Central memory CD8-positive, alpha-beta T cell (primary cell): ENCODE measurements around the gene MGME1.
A peak's percentile ranks its signal among the peaks of the same experiment; 100 is the strongest.

Source experiments
- ATAC-seq: fragments of 150-1000 bp; cut with Tn5 transposase; replicated peaks from 2 replicates; pipeline ENCODE4 v1.10.0; 2022; ENCODE audit warnings: mild to moderate bottlenecking, moderate FRiP score, moderate number of reproducible peaks; ENCODE audit not compliant: poor library complexity, severe bottlenecking; ENCODE audit errors: extremely low read depth
- DNase-seq, 2 donors: peaks; one replicate each; pipeline ENCODE4 v3.0.0; 2021; ENCODE audit warnings: low spot score in 2 of 2
- H3K27ac Mint-ChIP-seq: one replicate; pipeline ENCODE4 v1.8.0; 2022; ENCODE audit warnings: low read depth, mild to moderate bottlenecking, moderate library complexity, mixed read lengths
- H3K27me3 Mint-ChIP-seq: one replicate; pipeline ENCODE4 v1.8.0; 2022; ENCODE audit warnings: mixed read lengths
- H3K36me3 Mint-ChIP-seq: one replicate; pipeline ENCODE4 v1.8.0; 2022; ENCODE audit warnings: mild to moderate bottlenecking, moderate library complexity, mixed read lengths; ENCODE audit not compliant: insufficient read depth
- H3K4me1 Mint-ChIP-seq: one replicate; pipeline ENCODE4 v1.8.0; 2022; ENCODE audit warnings: mixed read lengths
- H3K4me3 Mint-ChIP-seq: one replicate; pipeline ENCODE4 v1.8.0; 2022; ENCODE audit warnings: mild to moderate bottlenecking, moderate library complexity, mixed read lengths
- H3K9me3 Mint-ChIP-seq: one replicate; pipeline ENCODE4 v1.8.0; 2022; ENCODE audit warnings: mixed read lengths

MGME1 gene, protein sequence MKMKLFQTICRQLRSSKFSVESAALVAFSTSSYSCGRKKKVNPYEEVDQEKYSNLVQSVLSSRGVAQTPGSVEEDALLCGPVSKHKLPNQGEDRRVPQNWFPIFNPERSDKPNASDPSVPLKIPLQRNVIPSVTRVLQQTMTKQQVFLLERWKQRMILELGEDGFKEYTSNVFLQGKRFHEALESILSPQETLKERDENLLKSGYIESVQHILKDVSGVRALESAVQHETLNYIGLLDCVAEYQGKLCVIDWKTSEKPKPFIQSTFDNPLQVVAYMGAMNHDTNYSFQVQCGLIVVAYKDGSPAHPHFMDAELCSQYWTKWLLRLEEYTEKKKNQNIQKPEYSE

DNA sequence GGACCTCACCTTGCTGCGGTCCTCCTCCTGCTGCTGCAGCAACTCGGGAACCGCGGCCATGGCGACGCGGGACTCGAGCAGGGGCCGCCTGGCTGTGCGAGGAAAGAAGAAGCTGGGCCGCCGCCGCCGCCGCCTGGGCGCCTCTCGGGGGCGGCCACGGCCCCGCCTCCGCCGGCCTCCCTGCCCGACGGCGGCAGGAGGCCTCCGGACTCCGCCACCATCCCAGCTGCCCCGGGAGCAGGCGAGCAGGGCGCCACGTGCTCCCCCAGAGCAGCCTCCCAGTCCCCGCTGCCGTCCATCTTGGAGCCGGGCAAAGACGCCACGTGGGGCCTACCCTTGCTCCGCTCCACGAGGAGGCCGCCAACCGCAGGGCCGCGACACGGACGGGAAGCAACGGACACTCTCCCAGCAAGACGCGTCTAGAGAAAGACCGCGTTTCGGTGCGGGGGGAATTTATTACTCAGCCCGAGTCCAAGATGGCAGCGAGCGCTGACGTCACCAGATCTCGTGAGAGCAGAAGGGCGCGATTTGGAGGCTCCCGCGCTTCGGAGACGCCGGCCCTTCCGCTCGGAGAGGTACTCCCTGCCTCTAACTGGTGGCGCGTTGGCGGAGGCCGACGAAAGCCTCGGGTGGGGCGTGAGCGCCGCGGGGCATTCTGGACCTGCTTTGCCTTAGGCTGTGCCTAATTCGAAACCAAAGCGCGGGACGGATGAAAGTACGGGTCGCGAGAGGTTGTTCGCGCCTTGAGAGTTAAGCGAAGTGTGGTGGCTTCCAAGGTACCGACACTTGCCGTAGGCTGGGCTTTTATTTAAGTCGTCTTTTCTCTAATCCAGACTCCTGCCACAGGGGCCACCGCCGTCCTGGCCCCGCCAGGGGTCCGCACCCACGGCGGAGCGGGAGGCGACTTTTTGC, at the start of gene MGME1, which contains the start of gene SNX5:
Gene MGME1 (plus strand): TSS at position 653 of the 912 bp plus-strand sequence. CDS start 842 bp downstream, outside the sequence.
Gene SNX5 (minus strand): TSS at position 429 of the 912 bp plus-strand sequence. CDS start 369 bp downstream, at position 60.
- Mint-ChIP-seq H3K4me1 (peaks cover 78% of the 10 kb centered on the region), H3K27me3 (no peaks in the 10 kb centered on the region), H3K27ac (peak within 1 kb of the TSS; percentile 93), H3K9me3 (no peaks in the 10 kb centered on the region), H3K4me3 (peak within 1 kb of the TSS; percentile 92), H3K36me3 (peaks cover 20% of the 10 kb centered on the region)
- ATAC-seq (peak; percentile 93), DNase-seq (peak; percentile 98)

DNA sequence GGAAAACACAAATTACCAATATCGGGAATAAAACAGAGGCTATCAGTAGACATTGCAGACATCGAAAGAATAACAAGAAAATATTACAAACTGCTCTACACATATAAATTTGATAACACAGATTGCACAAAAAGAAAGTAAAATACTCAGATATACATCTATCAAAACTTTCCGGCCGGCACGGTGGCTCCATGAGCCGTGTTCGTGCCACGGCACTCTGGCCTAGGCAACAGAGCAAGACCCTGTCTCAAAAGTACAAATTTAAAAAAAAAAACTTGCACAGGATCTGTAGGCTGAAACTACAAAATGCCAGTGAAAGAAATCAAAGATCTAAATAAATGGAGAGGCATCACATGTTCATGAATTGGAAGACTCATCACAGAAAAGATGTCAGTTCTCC, 49.7 kb upstream of the MGME1 start:
- Mint-ChIP-seq H3K9me3 (no peaks in the 10 kb centered on the region), H3K4me1 (no peaks in the 10 kb centered on the region), H3K27ac (peak overlapping the region; percentile 25), H3K27me3 (peaks cover 10% of the 10 kb centered on the region), H3K4me3 (no peak overlapping the region), H3K36me3 (no peaks in the 10 kb centered on the region)
- DNase-seq (no peak), ATAC-seq (no peak)

DNA sequence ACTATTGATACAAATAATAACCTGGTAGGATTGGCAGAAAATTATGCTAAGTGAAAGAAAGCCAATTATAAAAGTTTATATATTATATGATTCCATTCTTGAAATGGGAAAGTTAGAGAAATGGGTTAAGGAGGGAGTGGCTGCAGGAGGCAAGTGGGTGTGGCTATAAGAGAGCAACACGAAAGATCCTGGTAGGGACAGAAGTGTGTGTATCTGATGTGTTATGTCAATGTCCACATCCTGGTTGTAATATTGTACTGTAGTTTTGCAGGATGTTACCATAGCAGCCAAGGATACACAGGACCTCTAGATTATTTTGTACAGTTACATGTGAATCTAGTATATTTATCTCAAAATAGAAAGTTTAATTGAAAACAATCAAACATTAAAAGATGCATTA, 47.0 kb upstream of the MGME1 start:
- Mint-ChIP-seq H3K4me1 (no peaks in the 10 kb centered on the region), H3K4me3 (no peak overlapping the region), H3K27ac (peak overlapping the region; percentile 35), H3K9me3 (no peaks in the 10 kb centered on the region), H3K36me3 (no peaks in the 10 kb centered on the region), H3K27me3 (peaks cover 6% of the 10 kb centered on the region)
- ATAC-seq = no peak
- DNase-seq = no peak

DNA sequence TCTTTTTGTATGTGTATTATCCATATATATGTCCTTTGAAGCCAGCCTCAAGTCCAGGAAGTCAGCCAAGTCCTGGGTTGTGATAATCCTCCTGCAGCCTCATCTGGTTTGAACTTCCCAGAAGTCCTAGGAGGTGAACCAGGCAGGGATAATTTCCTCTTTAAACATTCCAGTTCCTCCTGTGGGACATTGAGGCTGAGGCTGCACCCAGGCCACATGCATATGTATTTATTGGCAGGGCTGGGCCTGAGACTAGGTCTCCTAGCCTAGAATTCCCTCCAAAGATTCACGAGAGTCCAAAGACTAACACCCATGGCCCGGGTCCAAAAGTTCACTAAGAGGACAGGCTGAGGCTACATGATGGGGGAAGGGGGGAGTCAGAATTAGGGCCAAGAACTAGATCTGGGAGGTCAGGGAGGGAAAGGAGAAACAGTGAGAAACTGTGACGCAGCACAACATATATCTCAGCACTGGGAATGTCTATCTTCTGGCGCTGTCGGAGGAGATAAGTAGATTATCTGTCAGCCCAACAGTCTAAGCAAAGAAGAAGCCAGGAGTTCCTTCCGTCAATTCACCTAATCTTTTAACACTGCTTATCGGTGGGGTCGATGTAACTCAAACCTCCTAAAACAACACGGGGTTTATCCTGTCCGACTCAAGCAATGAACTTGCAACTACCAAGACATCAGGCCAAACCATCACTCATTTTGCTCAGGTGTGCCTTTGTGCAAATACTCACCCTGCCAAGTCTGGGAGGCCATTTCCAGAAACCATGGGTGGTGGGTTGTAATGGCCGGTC, 43.5 kb upstream of the MGME1 start:
- peaks cover 32% of the 10 kb centered on the region for H3K27me3 Mint-ChIP-seq
- DNase-seq = no peak
- no peak overlapping the region for H3K27ac Mint-ChIP-seq
- no peak for ATAC-seq
- H3K4me1 Mint-ChIP-seq = no peaks in the 10 kb centered on the region
- no peaks in the 10 kb centered on the region for H3K9me3 Mint-ChIP-seq
- no peak overlapping the region for H3K4me3 Mint-ChIP-seq
- H3K36me3 Mint-ChIP-seq = no peaks in the 10 kb centered on the region

DNA sequence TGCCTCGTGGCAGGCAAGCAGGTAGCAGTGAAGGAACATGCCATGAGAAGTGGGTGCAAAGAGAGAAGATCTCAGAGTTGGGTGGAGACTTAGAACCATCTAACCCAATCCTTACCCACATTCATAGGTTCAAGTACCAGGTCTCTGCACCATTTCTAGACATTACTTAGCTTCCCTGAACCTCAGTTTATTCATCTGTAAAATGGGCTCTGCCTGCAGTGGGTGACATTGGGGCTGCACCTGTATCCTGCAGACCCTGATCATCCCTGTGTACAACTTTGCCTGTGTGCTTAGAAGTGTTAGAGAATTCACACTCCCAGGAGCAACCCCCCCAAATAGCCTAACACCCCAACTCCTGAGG, 42.9 kb upstream of the MGME1 start:
- Mint-ChIP-seq H3K4me1 (no peaks in the 10 kb centered on the region), H3K36me3 (no peaks in the 10 kb centered on the region), H3K27me3 (peaks cover 35% of the 10 kb centered on the region), H3K9me3 (no peaks in the 10 kb centered on the region), H3K4me3 (no peak overlapping the region), H3K27ac (no peak overlapping the region)
- DNase-seq = no peak
- ATAC-seq = no peak

DNA sequence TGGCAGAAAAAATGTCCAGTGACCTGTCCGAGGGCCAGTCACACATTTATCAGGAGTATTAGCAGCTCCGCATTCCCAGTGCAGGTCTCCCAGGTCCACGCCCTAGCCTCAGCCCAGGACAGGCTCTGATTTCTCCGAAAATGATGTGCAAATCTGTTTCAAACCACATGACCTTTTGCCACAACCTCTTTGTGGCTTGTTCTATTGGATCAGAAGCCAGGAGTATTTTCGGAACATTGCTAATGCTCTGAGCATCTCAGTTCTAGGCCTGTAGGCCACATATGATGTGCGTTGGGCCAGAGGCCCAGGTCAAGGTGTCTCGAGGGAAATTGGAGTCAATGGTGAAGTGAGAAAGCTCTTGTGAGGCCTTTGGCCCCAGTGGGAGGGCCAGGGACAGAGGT, 40.6 kb upstream of the MGME1 start:
- ATAC-seq = no peak
- Mint-ChIP-seq H3K9me3 (no peaks in the 10 kb centered on the region), H3K27ac (no peak overlapping the region), H3K27me3 (peaks cover 45% of the 10 kb centered on the region), H3K4me3 (no peak overlapping the region), H3K36me3 (no peaks in the 10 kb centered on the region), H3K4me1 (no peaks in the 10 kb centered on the region)
- DNase-seq = no peak

DNA sequence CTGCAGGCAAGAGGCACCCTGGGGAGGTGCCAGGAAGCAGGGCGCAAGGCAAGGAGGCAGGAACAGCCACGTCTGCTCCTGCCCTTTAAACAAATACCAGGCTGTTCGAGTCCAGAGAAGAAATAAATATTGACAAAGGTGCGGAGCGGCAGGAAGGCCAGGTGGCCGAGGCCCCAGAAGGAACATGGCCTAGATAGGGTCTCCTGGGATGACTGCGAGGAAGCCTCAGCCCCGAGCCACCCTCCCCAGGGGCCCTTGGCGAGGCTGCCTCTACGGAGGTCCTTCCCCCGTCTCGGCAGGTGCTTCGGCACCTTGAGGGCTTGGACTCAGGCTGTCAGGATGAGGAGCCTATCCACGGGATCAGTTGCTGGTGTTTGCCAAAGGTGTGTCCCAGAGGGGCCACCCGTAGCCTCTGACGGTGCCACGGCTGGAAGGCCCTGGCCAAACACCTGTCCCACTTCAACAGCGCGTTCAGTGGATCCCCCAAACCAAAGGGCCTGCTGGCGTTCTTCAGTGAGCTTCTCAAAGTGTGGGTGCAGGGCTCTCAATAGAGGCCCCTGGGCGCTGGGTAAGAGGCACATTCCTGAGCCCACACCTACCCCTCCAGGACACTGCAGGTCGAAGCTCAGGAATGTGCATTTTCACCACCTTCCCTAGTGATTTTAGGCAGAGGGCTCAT, 40.0 kb upstream of the MGME1 start:
- Mint-ChIP-seq H3K27ac (no peak overlapping the region), H3K27me3 (peaks cover 45% of the 10 kb centered on the region), H3K36me3 (no peaks in the 10 kb centered on the region), H3K4me3 (no peak overlapping the region), H3K4me1 (no peaks in the 10 kb centered on the region), H3K9me3 (no peaks in the 10 kb centered on the region)
- ATAC-seq (no peak), DNase-seq (no peak)

DNA sequence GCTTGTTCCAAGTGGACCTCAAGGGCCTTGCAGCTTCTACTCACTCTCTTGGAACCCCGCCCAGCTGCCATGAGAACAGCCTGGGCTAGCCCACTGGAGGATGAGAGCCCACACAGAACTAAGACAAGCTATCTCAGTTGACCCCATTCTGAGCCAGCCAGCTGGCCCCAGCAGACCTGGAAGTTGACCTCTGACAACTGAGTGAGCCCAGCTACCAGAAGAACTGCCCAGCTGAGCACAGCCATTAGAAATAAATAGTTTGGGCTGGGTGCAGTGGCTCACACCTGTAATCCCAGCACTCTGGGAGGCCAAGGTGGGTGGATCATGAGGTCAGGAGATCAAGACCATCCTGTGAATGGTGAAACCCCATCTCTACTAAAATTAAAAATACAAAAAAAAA, 37.3 kb upstream of the MGME1 start:
- Mint-ChIP-seq H3K27ac (no peak overlapping the region), H3K36me3 (no peaks in the 10 kb centered on the region), H3K4me1 (no peaks in the 10 kb centered on the region), H3K9me3 (no peaks in the 10 kb centered on the region), H3K4me3 (no peak overlapping the region), H3K27me3 (peaks cover 42% of the 10 kb centered on the region)
- no peak for ATAC-seq
- DNase-seq = no peak

DNA sequence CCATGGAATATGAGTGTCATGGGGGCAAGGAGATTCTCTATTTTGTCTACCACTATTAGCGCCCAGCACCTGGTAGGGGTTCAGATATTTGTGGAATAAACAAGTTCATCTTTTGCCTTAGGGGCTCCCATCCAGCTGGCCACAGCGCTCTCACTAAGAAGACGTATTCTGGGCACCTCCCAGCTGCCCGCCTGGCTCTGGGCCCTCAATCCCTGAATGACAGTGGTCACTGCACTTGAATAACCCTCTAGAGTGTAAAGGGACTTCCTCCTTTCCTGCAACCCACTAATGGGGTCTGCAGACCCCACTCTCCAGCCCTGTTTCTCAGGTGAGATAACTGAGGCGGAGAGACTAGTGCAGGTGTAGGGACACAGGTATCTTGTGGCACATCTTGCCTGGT, 36.4 kb upstream of the MGME1 start:
- no peak for DNase-seq
- Mint-ChIP-seq H3K4me3 (no peak overlapping the region), H3K36me3 (no peaks in the 10 kb centered on the region), H3K9me3 (no peaks in the 10 kb centered on the region), H3K27me3 (peaks cover 33% of the 10 kb centered on the region), H3K4me1 (no peaks in the 10 kb centered on the region), H3K27ac (no peak overlapping the region)
- no peak for ATAC-seq

DNA sequence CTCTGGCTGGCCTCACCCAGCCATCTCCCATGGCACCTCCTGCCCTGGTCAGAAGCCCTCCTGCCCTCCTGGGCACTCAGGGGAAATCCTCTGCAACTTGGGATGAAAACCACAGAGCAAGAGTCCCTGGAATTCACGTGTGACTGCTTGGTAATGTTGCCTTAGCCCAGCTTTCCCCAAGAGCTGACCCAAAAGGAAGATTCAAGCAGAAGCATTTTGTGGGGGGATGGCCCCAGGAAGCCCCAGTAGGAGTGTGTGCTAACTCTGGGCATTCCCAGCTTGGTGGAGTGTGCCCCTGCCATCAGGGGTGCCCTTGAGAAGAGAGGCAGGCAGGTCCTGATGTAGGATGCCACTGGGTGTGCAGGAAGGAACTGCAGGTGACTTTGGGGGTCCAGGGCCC, 35.7 kb upstream of the MGME1 start:
- Mint-ChIP-seq H3K4me1 (no peaks in the 10 kb centered on the region), H3K4me3 (no peak overlapping the region), H3K9me3 (no peaks in the 10 kb centered on the region), H3K36me3 (no peaks in the 10 kb centered on the region), H3K27ac (no peak overlapping the region), H3K27me3 (peaks cover 30% of the 10 kb centered on the region)
- DNase-seq (no peak), ATAC-seq (no peak)

DNA sequence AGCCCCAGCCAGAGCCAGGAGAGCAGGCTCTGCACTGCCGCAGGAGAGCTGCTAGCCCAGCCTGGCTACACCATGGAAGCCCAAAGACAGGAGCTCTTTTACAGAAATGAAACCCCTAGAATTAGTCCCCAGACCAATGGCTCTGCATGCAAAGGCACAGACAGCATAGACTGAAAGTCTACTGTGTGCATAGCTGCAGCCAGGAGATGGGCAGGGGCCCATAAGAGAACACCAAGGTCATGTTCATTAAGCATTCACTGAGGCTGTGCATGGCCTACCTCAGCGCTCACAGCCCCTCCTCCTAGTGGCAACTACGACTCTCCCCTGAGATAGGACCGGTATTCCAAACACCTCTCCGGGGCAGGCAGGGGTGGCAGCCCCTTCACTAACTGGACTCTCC, 35.1 kb upstream of the MGME1 start:
- H3K9me3 Mint-ChIP-seq = no peaks in the 10 kb centered on the region
- no peak overlapping the region for H3K27ac Mint-ChIP-seq

More for the DNA sequence above, 35.1 kb upstream of the MGME1 start:
- ATAC-seq = no peak
- Mint-ChIP-seq H3K4me3 (no peak overlapping the region), H3K36me3 (no peaks in the 10 kb centered on the region), H3K27me3 (peaks cover 24% of the 10 kb centered on the region), H3K4me1 (no peaks in the 10 kb centered on the region)
- no peak for DNase-seq
